HL-60/S4 treated with retinoic acid at 250 ng/mL for 4 days and 3 days (cell line): ENCODE measurements around the gene INPP5D.
"Not testable (repeated sequence)": the region's sequence is repeated elsewhere in the genome, so short reads cannot be mapped to it uniquely, and the experiment has no call there.

Experiments
- in situ Hi-C: fragments of 300-500 bp; cut with MboI; formaldehyde crosslinking; loops from 2 replicates; pipeline ENCODE4 v1.7.0; 2022; ENCODE audit warnings: low sequenced_read_pairs

The INPP5D gene

DNA sequence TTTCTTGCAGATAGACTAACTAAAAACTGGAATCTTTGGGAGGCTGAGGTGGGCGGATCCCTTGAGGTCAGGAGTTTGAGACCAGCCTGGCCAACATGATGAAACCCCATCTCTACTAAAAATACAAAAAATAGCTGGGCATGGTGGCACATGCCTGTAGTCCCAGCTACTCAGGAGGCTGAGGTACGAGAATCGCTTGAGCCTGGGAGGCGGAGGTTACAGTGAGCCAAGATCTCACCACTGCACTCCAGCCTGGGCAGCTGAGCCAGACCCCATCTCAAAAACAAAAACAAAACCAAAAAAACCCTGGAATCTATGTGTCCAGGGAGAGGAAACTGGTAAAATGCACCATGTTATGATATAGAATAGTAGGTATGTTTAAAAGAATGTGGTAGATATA, 7.6 kb upstream of the INPP5D start:
- in situ Hi-C loops: not testable (repeated sequence)

DNA sequence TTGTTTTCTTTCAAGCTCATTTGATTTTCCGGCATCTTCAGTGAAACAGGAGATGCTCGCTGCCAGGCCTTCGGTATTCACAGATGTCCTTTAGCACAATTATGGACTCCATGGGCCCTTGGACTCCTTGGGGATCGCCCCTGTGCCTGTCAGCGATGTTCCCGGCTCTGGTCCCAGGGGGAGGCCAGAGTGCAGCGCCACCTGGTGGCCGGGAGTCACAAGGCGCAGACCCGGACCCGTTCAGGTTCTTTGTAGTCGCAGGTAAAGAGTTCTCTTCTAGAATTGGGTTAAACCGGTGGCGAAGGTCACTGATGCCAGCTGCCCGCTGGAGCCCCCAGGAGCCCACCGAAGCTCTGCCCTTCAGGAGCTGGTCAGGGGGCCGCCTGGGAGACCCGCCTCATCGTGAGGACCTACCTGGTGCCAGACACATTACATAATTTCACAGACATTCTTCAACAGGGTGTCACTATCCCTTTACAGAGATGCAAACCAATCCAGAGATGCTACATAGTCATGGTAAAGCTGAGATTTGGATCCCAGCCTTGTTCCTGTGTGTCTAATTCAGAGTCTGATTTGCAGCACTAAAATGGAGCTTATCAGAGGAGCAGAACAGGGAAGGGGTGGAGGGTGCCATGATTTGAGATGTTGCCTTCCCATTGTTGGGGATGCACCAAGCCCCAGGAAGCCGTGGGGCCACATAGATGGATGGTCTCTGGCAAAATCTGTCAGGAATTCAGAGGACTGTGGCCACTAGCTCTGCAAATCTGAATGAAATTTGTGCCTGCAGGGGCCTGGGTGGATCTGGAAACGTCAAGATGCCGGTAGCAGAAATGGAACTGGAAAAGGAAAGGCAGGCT, 6.0 kb upstream of the INPP5D start:
- in situ Hi-C loops: no loop called here

DNA sequence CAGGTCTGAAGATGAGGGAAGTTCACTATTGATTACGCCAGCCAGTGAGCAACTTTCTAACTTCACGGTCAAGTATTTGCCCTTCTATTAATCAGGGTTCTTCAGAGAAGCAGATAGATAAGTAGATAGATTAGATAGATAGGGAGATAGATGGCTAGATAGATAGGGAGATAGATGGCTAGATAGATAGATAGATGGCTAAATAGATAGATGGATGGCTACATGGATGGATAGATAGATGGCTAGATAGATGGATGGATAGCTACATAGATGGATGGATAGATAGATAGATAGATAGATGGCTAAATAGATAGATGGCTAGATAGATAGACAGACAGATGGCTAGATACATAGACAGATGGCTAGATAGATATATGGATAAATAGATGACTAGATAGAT, 4.8 kb upstream of the INPP5D start:
- in situ Hi-C loops: no loop called here

DNA sequence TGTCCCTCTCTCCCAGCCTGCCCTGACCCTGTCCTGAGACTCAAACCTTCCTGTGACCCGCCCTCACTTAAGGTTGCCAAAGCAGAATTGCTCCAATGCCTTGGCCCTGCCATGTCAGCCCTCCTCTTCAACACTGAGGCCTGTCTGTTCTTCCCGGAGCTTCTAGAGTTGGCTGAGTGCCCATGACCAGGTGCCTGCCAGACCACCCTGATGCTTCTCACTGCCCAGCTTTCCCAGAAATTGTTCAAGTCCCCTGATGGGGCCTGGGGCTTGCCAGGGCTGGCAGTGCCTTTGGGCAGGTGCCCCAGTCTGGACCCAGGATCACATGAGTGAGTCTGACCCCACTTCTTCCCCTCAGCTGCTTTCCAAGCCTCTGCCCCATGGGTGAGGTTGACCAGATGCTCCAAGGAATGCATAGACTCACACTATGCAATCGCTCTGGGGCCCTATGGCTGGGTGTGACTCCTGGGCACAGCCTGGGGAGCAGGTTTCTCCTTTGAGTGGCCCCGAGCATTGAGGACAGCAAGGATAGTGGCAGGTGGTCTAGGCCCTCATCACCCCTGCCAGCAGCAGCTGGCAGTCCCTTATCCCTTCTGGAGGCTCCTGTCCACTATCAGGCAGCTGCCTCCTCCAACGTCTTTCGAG, 3.1 kb upstream of the INPP5D start:
- in situ Hi-C loops: no loop called here

DNA sequence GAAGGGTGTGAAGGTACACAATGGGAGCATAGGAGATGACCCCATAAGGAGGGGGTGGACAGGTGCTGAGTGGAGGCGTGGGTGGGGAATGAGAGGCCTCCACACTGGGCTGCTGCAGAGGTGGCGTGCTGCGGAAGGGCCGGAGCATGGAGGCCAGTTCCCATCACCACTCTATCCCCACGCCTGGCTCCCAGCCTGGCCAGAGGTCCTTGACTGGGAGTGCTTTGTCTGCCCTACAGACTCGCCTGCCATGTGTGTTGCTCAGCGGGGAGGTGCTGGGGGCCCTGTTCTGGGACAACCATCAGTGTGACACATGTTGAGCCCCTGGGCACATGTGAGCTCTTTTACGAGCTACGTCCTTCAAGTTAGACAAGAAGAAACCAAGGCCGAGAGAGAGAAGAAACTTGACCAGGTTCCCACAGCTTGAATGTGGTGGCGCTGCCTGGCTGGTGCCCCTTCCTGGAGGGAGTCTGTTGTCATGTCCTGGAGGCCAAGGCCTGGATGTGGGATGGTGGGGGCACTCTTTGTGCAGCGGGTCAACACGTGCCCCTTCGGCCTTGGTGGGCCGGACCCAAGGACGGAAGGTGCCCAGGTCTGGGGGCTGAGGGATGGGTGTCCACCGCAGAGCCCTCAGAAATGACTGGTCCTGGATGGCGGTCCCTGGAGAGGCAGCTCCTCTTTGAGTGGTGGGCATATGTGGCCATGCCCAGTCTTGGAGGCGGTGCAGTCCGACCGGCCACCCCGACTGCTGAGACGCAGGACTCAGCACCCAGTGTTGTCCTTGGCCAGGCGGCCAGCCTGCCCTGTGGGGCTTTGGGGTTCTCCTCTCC, 1.2 kb upstream of the INPP5D start:
- in situ Hi-C loops: no loop called here

DNA sequence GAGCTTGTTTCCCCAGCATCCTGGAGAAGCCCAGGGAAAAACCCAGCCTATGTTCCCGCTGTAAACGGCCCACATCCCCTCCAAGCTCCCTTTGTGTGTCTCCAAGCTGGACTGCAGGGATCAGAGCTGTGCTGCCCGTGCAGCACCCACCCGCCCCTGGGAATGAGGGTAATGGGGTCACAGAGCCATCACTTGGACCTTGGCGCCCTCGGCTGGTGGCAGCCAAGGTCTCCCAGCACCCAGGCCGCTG, 670 bp upstream of the INPP5D start:
- in situ Hi-C loops: no loop called here

DNA sequence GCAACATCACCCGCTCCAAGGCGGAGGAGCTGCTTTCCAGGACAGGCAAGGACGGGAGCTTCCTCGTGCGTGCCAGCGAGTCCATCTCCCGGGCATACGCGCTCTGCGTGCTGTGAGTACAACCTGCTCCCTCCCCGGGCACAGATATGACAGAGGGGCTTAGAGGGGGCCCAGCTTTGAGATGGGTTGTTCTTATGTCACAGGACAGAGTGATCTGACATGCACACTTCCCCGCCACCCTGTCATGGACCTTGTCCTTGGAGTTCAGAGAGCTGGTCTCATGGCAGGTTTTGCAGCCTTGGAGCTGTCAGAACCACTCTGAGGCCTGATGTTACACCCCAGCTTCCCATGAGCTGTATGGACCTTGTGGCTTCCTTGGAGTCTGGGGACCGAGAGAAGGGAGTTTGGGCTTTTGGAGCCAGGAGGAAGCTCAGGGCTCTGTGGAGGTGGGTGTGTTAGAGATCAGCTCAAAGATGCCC, 398 bp downstream of the INPP5D start:
- in situ Hi-C loops: no loop called here

DNA sequence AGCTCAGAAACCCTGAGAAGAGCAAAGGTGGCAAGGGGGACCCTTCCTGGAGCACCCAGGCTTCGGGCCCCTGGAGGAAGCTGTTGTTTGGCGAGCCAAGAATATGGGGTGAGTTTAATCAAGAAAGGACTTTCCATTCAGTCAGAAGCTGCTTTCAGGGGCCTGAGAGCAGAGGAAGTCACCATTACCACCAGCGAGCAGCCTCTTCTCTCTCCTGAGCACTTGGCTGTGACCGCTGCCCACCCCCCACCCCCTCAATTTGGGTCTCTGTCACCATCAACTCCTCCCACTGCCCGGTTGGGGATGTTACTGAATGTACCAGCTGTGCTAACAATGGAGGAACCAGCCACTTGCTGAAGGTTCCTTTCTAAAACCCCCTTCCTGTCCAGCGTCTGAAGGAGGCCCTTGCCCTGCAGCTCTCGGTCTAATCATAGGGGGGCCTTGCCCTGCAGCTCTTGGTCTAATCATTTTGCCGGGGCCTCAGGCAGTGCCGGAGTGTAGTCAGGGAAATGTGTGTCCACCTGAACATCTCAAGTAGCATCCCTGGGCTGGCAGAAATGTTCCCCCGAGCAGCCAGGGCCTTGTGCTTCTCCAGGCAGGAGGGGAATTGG, 943 bp downstream of the INPP5D start:
- in situ Hi-C loops: no loop called here

DNA sequence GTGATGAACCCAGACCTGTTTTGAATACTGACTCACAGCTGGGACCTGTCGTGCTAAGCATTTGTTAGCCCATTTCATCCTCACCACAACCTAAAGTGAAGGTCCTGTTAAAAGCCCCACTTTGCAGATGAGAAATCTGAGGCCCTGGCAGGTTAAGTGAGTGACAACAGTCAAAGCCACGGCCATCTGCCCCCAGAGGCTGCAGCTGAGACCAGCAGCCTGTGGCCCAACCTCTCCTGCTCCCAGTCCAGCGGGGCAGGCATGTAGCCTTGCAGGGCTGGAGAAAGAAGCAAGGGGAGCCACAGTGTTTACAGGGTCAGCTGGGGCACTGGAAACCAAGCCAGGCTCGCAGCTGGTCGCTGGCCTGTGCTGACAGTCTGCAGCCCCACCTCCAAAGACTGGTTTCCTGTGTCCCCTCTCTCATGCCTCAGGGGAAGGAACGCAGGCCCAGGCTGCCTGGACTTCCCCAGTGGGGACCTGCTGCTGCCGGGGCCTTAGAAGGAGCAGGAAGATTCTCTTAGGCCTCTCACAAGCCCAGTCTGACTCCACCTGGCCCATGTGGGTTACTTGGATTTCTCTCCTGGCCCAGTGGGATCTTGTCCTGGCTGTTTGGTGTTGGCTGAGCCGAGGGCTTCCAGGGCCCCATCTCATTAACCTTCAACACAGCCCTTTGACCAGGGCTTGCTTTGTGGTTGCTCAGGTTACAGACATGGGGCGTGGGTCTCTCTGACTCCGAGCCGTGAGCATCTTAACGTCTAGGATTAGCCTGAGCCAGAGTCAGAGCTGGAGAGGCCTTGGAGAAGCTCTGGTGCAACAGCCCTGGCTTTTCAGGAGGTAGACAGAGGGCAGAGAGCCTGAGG, 1.7 kb downstream of the INPP5D start:
- in situ Hi-C loops: no loop called here

DNA sequence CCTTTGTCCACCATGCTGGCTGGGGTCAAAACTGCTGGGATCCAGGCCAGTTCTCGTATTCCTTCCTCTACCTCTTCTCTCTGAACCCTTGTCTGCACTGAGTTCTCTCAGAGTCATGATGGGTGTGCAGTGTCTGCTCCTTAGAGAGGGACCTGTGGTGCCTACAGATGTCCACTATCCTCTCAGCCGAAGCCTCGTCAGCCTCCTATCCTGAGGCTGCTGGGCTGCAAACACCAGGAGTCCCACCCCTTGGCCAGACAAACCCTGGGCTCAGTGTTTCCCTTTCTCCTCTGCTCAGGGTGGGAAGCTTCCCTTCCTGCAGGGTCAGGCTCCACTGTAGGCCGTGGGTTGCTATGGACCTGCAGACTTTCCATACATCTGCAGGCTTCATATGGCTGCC, 2.3 kb downstream of the INPP5D start:
- in situ Hi-C loops: no loop called here

DNA sequence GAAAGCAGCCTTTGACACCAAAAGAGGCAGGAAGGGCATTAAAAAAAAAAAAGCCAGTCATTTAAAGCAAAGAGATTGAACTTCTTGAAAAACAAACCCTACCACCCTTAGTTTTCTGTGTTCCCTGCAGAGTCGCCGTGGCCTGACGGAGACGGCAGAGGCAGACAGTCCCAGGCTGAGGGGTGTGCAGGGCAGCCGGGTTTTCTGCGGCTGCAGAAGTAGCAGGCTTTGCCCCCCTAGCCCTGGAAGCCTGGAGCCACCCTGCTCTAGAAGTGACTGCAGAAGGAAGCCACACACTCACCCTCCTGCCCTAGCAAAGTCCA, 2.8 kb downstream of the INPP5D start:
- in situ Hi-C loops: no loop called here

DNA sequence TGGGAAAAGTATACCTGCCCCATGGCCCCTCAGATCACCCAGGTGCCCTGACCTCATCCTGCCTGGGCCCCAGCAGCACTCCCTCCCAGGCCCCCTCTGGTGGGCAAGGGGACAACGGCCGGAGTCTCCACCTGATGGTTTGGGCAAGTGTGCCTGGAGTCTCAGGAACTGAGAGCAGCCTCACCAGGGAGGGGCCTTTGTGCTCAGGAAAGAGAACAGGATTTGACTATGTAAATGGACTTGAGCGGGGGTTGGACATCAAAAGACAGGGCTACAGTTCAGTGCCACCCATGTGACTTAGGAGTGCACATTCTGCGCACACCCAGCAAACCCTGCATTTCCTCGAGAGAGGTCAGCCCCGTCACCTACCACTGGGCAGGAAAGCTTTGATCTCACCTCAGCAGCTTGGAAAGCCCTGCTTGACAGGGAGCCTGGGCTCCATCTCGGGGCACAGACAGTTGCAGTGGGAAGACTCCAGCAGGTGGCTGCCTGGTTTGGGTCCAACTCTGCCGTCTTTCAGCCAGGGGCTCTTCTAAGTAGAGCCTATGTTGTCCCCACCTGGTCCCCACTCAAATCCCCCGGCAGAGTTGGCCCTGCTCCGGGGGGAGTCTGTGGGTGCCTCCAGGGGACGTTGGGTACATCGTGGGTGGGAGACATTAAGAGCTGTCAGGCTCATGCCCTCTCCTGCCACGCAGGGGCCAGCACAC, 3.3 kb downstream of the INPP5D start:
- in situ Hi-C loops: no loop called here

DNA sequence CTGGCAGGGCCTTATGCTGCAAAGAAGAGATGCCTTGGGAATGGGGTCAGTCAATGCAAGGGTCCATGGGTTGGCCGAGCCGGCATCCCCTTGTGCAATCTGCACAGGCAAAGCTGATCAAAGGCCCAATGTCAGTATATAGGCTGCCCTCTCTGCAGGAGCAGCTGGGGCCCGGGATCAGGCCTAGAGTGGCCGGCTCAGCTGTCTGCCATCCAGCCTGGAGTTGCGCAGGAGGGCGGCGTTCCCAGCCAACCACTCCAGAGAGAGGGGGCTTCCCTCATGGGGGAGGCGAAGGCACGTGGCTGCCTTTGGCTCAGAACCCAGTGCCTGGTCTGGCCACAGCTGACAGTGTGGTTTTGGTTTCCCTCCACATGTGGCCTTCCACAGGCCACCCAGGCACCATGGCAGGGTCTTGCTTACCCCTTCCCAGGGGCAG, 3.9 kb downstream of the INPP5D start:
- in situ Hi-C loops: no loop called here

DNA sequence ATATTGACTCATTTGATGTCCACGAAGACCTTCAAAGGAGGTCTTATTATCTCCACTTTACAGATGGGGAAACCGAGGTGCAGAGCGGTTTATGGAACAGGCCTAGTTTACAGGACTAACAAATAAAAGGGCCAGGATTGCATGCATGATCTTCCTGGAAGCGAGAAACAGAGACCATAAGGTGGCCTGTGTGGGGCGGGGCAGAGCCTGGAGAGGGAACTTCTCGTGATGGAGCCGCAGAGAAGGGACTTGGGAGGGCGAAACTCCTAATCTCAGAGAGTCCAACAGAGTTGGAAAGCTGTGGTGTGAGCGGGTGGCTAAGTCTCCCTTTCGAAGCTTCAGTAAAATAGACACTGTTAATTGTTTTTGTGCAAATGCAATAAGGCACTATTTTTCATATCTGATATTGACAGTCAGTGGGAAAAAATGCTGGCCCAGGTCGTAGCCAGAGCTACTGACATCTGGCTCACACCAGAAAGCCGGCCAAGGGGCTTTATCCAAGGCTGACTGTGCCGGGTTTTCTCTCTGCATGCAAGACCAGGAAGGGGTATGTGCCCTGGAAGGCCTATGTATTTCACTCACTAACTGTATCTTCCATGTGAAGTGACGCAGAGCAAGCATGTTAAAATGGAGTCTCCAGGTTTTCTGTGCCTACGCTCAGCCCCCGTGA, 4.5 kb downstream of the INPP5D start:
- in situ Hi-C loops: no loop called here

DNA sequence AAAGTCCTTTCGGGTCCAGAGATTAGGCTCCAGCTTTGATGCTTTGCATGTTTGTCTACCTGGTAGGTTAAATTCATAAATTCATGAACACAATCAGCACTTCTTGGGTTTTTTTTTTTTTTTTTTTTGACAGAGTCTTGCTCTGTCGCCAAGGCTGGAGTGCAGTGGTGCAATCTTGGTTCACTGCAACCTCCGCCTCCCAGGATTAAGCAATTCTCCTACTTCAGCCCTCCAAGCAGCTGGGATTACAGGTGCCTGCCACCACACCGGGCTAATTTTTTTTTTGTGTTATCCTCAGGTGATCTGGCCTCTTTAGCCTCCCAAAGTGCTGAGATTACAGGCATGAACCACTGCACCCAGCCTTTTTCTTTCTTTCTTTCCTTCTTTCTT, 5.1 kb downstream of the INPP5D start:
- in situ Hi-C loops: not testable (repeated sequence)

DNA sequence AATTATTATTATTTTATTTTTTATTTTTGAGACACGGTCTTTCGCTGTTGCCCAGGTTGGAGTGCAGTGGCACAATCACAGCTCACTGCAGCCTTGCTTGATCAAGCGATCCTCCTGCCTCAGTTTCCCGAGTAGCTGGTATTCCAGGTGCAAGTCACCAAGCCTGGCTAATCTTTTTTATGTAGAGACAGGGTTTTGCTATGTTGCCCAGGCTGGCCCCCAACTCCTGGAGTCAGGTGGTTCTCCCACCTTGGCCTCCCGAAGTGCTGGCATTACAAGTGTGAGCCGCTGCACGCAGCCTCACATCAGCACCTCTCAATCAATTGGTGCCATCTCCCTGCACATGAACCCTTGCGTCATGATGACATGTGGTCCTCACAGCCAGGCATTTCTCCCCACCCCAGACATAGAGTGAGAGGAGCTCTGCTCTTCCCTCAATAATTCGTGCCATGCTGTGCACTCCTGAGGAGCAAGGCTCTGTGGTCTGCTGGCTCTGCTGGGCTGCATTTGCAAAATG, 5.9 kb downstream of the INPP5D start:
- in situ Hi-C loops: no loop called here

DNA sequence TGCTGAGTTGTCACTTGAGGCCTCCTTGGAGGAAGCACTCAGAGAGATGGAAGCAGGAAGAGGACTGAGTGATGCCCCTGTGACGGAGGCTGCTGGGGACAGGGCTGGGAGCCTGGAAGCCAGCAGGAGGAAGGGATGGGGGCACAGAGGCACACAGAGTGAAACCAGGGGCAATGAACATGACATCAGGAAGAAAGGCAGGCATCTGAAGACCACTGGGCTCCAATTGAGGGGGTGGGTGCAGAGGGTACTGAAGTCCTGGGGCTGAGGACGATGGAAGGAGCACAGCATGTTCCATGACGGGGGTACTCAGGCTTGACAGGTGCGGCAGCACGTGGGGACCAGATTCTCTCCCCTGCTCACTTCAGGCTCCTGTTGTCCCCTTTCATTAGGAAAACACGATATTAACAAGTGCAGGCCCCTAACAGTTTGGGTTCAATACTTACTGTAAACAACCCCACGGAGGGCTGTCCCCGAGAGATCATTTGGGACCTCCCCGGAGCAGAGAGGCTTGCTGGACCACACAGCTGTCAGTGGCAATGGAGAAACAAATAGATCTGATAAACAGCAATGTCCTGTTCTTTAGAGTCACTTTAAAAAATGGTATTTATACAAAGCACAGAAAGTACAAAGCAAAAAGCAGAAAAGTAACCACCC, 8.7 kb downstream of the INPP5D start:
- in situ Hi-C loops: no loop called here

DNA sequence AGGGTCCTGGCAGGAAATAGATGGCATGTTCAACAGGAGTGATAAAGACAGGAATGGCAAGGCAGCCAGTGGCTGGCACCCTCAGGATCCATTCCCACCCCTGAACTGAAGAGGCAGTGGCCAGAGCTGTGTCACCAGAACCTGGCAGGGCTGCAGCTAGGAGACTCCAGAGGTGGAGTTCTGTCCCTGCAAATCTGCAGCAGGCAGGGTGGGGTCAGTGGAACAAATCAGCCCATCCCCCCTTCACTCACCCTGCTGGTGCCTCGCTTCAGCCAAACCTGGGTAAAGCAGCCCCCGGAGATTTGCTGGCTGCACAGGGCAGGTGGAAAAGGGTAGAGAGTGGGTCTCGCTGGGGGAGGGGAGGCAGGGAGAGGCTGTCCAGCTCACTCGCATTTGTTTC, 12.7 kb downstream of the INPP5D start:
- in situ Hi-C loops: no loop called here

DNA sequence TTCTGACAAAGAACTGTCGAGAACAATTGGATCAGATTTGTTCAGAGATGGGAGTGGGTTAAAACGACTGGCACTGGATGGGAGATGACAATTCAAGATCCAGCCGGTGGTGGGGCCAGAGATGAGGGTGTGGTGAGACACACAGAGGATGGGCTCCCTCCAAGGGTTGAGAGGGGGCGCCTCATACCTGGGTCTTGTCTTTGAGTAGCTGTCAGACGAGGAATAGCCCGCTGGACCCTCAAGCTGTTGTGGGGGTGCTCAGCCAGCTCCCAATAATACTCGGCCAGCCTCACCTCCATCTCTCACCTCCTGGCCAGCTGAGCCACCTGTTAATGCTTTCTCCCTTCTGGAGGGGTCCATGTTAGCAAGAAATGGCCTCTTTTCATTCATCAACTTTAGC, 14.0 kb downstream of the INPP5D start:
- in situ Hi-C loops: no loop called here
